Measurements from ENCODE around the gene PLA2G4C.

Gene PLA2G4C

DNA sequence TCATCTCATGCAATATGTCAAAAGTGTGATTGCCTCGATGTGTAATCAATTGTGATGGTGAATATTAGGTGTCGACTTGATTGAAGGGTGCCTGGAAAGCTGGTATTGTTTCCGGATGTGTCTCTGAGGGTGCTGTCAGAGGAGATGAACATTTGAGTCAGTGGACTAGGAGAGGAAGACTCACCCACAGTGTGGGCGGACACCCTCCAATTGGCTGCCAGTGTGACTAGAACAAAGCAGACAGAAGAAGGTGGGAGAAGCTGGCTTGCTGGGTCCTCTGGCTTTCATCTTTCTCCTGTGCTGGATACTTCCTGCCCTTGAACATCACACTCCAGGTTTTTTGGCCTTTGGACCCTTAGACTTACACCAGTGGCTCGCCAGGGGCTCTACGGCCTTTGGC, 51.3 kb downstream of the PLA2G4C start:
- peak in 2 of 58 donors; percentile 0 to 5 for DNase-seq

GRCh38 chr19:48053856-48054255, 56.8 kb downstream of the PLA2G4C start:
- no peak for DNase-seq

GRCh38 chr19:48053076-48053475, 57.5 kb downstream of the PLA2G4C start:
- DNase-seq, result no peak

DNA sequence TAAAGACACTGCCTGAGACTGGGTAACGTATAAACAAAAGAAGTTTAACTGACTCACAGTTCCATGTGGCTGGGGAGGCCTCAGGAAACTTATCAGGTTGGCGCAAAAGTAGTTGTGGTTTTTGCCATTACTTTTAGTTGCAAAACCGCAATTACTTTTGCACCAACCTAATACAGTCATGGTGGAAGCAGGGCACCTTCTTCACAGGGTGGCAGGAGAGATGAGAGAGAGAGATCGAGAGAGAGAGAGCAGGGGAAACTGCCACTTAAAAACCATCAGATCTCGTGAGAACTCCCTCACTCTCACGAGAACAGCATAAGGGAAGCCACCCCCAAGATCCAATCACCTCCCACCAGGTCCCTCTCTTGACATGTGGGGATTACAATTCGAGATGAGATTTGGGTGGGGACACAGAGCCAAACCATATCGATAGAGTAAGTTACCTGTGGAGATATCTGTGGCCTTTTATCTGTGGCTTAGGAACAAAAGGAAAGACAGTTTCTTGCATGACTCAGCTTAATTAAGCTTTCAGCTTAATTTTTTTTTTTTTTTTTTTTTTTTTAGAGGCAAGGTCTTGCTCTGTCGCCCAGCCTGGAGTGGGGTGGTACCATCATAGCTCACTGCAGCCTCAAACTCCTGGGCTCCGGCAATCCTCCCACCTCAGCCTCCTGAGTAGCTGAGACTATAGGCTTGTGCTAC, 59.1 kb downstream of the PLA2G4C start:
- DNase-seq, result no peak

DNA sequence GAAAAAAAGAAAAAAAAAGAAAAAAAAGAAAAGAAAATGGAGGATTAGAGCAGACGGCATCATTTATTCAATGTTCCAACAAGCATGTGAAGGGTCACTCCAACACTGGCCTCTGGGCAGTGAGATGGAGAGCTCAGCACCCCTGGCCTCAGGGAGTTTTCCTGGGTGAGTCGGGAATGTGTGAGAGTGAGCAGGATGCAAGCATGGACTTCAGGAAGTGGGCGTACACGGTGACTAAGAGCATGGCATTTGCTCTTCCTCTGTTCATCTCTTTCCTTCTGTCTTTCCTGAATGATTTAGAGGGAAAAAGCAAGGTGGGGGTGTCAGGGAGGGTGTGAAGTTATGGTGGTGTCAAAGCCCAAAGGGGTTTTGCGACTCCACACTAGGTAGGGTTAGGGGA, 66.1 kb downstream of the PLA2G4C start:
- DNase-seq, result no peak

GRCh38 chr19:48043675-48044258, 66.8 kb downstream of the PLA2G4C start, which contains the start of gene CABP5:
TSS of gene CABP5 (minus strand) at chr19:48044079. CDS start at chr19:48043922, 157 bp downstream.
- no peak for DNase-seq

GRCh38 chr19:48041877-48042580, 68.6 kb downstream of the PLA2G4C start:
- DNase-seq, result no peak

DNA sequence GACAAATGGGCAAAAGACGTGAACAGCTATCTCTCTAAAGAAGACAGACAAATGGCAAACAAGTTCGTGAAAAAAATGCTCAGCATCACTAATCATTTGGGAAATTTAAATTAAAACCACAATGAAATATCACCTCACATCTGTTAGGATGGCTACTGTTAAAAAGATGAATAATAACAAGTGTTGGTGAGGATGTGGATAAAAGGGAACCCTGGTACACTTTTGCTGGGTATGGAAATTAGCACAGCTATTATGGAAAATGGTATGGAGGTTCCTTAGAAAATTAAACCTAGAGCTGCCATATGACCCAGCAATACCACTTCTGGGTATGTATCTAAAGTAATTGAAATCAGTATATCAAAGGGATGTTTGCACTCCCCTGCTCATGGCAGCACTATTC, 73.9 kb downstream of the PLA2G4C start:
- no peak for DNase-seq

DNA sequence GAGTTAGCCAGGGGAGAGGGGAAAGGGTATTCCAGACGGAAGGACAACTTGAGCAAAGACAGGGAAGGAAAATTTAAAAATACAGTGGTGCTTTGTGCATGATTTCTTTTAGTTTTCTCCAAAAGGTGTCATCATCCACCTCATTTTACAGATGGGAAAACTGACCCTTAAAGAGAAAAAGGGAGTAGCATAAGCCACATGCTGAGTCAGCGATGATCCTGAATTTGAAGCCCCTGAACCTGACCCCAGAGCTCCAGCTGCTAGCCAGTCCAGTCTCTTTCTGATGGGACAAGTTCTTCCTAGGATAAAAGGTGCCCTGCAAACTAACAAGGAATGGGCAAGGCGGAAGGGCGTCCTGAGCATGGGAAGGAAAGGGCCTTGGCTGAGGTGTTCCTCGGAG, 77.0 kb downstream of the PLA2G4C start:
- DNase-seq, result no peak

DNA sequence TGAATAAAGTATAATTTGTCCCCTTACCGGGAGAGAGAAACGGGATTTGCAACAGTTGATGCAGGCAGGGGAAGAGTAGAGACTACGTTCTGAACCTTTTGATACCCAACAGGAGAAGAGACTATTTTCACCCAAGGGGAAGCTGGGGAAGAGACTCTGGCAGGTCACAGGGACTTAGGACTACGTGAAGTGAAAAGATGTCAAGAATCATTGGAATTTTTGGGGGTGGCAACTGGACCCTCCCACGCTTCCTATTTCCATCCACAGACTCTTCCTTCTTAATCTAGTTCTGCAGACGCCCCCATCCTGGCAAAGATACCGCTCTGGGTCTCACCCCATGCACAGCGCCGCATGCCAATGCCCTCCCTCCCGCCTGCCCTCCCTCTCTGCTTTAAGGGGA, 80.5 kb downstream of the PLA2G4C start:
- no peak for DNase-seq

DNA sequence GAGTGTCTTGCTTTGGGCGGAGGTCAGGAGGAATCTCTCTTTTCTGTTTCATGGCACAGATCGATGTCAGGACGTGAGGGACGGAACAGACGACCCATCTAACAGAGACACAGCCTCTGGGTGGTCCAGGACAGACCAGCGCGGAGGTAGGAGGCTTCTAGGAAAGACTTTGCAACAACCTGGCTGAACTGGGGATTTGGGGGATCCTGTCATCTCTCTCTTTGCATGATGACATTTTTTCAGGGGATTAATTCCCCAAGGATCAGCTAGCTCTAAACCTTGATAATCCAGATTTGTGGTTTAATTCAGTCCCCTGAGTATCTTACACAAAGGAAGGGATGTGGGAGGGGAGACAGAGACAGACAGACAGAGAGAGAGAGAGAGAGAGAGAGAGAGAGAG, 81.2 kb downstream of the PLA2G4C start:
- no peak for DNase-seq

DNA sequence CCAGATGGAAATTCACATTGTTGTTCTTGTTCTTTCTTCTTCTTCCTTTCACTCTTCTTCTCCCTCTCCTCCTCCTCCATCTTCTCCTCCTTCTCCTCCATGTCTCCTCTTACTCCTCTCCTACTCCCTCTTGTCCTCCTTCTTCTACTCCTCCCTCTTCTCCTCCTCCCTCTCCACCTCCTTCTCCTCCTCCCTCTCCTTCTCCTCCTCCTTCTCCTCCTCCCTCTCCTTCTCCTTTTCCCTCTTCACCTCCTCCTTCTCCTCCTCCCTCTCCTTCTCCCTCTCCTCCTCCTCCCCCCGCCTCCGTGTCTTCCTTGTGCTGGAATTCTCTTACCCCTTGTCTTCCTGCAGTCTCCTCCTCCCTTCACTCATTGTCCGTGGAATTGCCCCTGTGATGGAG, 85.1 kb downstream of the PLA2G4C start:
- no peak for DNase-seq

DNA sequence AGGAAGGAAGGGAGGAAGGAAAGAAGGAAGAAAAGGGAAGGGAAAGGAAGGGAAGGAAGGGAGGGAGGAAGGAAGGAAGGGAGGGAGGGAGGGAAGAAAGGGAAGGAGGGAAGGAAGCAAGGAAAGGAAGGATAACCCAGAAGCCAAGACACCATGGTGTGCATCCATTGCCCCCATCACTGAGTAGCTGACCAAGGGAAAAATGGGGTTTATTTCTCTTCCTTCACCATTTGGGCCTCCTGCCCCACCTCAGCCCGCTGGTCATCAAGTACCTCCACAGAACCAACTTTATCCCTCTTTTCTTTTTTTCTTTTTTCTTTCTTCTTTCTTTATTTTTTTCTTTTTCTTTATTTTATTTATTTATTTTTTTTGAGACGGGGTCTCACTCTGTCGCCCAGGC, 87.1 kb downstream of the PLA2G4C start:
- DNase-seq, result no peak

- DNase-seq, result no peak
Observed at GRCh38 chr19:48023011-48023410, 87.6 kb downstream of the PLA2G4C start.

DNA sequence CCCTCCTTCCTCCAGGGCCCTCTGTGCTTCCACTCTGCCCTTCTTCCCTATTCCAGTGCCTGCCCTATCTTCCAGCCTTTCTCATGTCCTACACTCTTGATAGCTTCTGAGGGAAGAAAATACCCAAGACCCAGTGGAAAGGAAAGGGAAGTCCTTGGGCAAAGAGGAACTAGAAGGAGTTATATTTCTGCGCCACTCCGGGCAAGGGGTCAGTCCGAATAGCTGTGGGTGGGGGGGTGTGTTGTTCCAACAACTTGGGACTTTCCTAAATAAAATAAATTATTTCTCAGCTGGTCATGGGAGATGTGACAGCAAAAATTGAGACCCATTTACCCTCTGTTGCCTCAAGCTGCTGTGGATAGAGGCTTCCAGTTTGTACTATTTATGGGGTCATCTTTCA, 89.9 kb downstream of the PLA2G4C start:
- DNase-seq, result no peak

GRCh38 chr19:48010932-48011758, 99.5 kb downstream of the PLA2G4C start:
- DNase-seq, result no peak

GRCh38 chr19:48006762-48007161, 103.9 kb downstream of the PLA2G4C start:
- no peak for DNase-seq

DNA sequence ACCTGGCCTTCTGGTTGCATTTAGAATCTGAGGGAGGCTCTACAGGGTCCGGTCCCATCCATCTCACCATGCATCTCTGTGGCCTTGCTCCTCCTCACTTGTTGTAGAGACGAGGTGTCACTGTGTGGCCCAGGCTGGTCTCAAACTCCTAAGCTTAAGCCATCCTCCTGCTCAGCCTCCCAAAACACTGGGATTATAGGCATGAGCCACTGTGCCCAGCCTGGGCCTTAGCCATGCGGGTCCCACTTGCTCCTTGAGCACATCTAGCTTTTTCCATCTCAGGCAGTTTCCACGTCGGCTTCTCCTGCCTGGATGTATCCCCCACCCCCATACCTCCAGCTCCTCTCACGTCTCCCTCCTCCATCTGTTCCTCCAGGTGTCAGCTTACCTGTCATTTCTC, 106.4 kb downstream of the PLA2G4C start:
- no peak for DNase-seq

GRCh38 chr19:48000846-48001245, 109.8 kb downstream of the PLA2G4C start:
- no peak for DNase-seq

- DNase-seq, result no peak
Observed at GRCh38 chr19:47998800-47999199, 111.8 kb downstream of the PLA2G4C start.

Data from anterior cingulate cortex (tissue), 58 donors.